T-cell (primary cell): ENCODE results near the gene PUDP. TPM values are rescaled to one million over a fixed set of nuclear protein-coding genes. Genes with fewer than 3 reads are reported as not detected.
A peak's percentile ranks its signal among the peaks of the same experiment; 100 is the strongest.

Experiments used
- ATAC-seq, 4 experiments: fragments of 200-7000 bp in 3 of 4; fragments of 150-1000 bp in 1 of 4; cut with Tn5 transposase; replicated peaks in 1 of 4; 1 replicate in 3 of 4; 2 replicates in 1 of 4; pipeline ENCODE4 v1.10.0; 2021; ENCODE audit warnings: moderate library complexity in 3 of 4, mild to moderate bottlenecking in 2 of 4, moderate number of reproducible peaks in 1 of 4
- CTCF ChIA-PET, 2 donors: fragments of 300-600 bp; sonication (Branson Sonifier 250); formaldehyde crosslinking; loops; one replicate each; lab custom pipeline; 2022; ENCODE audit warnings: antibody characterized with exemption in 2 of 2; lab: Charles Lee
- POLR2A ChIA-PET, 2 donors: fragments of 300-600 bp; sonication (Branson Sonifier 250); formaldehyde crosslinking; loops; one replicate each; lab custom pipeline; 2022; ENCODE audit warnings: antibody characterized with exemption in 2 of 2; lab: Charles Lee
- DNase-seq, 35 experiments: peaks; one replicate each; pipeline versions ENCODE4 v3.0.0 to v3.0.0-alpha.2; 2013 to 2023
- H3K27ac ChIP-seq: one replicate; pipeline ENCODE4 v1.5.1; 2013; ENCODE audit warnings: low read length
- H3K27me3 ChIP-seq, 2 experiments: replicated peaks in 1 of 2; 1 replicate in 1 of 2; 2 replicates in 1 of 2; pipeline versions ENCODE4 v1.6.1 to v1.7.0; 2013; ENCODE audit warnings: low read length in 1 of 2, mixed read lengths in 1 of 2; ENCODE audit not compliant: control insufficient read depth in 2 of 2, insufficient read depth in 2 of 2; ENCODE audit errors: extremely low read depth in 1 of 2
- H3K36me3 ChIP-seq, 2 donors: 1 replicate in 1 of 2; 2 replicates in 1 of 2; pipeline versions ENCODE4 v1.6.1 to v1.7.0; 2013; ENCODE audit warnings: low read length in 1 of 2; ENCODE audit not compliant: control insufficient read depth in 2 of 2, insufficient read depth in 1 of 2; ENCODE audit errors: extremely low read depth in 1 of 2
- H3K4me1 ChIP-seq, 2 experiments: 1 replicate in 1 of 2; 2 replicates in 1 of 2; pipeline versions ENCODE4 v1.6.1 to v1.7.0; 2013; ENCODE audit warnings: low read length in 2 of 2, mixed read lengths in 1 of 2; ENCODE audit not compliant: insufficient read depth in 2 of 2, control insufficient read depth in 1 of 2; ENCODE audit errors: extremely low read depth in 1 of 2
- H3K4me3 ChIP-seq, 2 donors: 1 replicate in 1 of 2; 2 replicates in 1 of 2; pipeline versions ENCODE4 v1.5.1 to v1.7.0; 2013; ENCODE audit warnings: mild to moderate bottlenecking in 2 of 2, low read length in 1 of 2, moderate library complexity in 1 of 2; ENCODE audit not compliant: control insufficient read depth in 1 of 2; ENCODE audit errors: extremely low read depth in 1 of 2
- H3K9me3 ChIP-seq: 2 replicates; pipeline ENCODE4 v1.7.0; 2013
- H3K27ac Mint-ChIP-seq, 2 donors: one replicate each; pipeline ENCODE4 v1.8.0; 2020 to 2021; ENCODE audit warnings: mild to moderate bottlenecking in 2 of 2, mixed read lengths in 2 of 2
- H3K27me3 Mint-ChIP-seq, 2 donors: one replicate each; pipeline ENCODE4 v1.8.0; 2021 to 2022; ENCODE audit warnings: mixed read lengths in 2 of 2
- H3K36me3 Mint-ChIP-seq: one replicate; pipeline ENCODE4 v1.8.0; 2021; ENCODE audit warnings: mixed read lengths
- H3K4me1 Mint-ChIP-seq, 3 donors: one replicate each; pipeline ENCODE4 v1.8.0; 2020 to 2022; ENCODE audit warnings: mixed read lengths in 3 of 3, mild to moderate bottlenecking in 1 of 3
- H3K4me3 Mint-ChIP-seq, 3 donors: one replicate each; pipeline ENCODE4 v1.8.0; 2020 to 2022; ENCODE audit warnings: mild to moderate bottlenecking in 3 of 3, mixed read lengths in 3 of 3, moderate library complexity in 3 of 3
- H3K9me3 Mint-ChIP-seq, 3 donors: one replicate each; pipeline ENCODE4 v1.8.0; 2020 to 2022; ENCODE audit warnings: mixed read lengths in 3 of 3
- WGBS: methylation state at CpG from one replicate; pipeline ENCODE4 v1.1.5; 2013; ENCODE audit warnings: missing lambda C conversion rate; ENCODE audit not compliant: insufficient coverage; 5-methylcytosine and 5-hydroxymethylcytosine counted together
- total RNA-seq, 35 experiments: library from RNA in 6 of 35; stranded (reverse) in 6 of 35; fragments of 120-200 nt in 1 of 35; gene quantifications; one replicate each; pipeline versions ENCODE4 v1.2.1 to v1.2.4 and lab custom pipeline; 2013 to 2026

PUDP gene
- total RNA-seq, 5 donors from 2014 or later (not counting 1 experiment from before 2014, with no cell fraction given) = 9.7 to 15.0 (median 10.1) TPM

DNA sequence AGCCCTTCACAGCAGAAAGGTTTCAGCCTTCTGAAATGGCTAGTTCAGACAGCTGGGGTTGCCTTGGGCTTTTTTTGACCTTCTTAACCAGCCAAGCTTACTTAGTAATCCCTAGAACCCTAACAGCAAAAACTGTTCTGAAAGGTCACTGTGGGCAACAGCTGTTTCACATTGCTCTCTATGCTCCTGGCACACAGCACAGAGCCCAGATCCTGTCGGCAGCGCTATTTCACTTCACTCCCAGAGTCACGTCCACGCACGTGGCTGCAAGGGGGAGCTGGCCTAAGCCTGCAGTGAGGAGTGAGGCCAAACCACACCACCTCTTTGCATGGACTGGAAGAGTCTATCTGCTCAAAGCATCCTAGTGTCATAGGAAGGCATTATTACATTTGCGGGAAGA, 32.4 kb downstream of the PUDP start:
- peaks cover 2 to 12% of the 10 kb centered on the region in 2 experiments for H3K4me1 ChIP-seq
- H3K9me3 Mint-ChIP-seq = peaks cover 0 to 6% (median 3%) of the 10 kb centered on the region in 3 donors
- H3K9me3 ChIP-seq = no peaks in the 10 kb centered on the region
- ATAC-seq = no peak
- peaks cover 0 to 2% of the 10 kb centered on the region in 2 donors for H3K36me3 ChIP-seq
- ChIA-PET CTCF (no interaction called here), POLR2A (no interaction called here)
- H3K27me3 Mint-ChIP-seq = no peaks in the 10 kb centered on the region
- no peak overlapping the region for H3K4me3 Mint-ChIP-seq
- no peak overlapping the region for H3K27ac ChIP-seq
- no peaks in the 10 kb centered on the region for H3K27me3 ChIP-seq
- no peak overlapping the region for H3K4me3 ChIP-seq
- H3K27ac Mint-ChIP-seq = no peak overlapping the region
- H3K36me3 Mint-ChIP-seq = peaks cover 21% of the 10 kb centered on the region
- H3K4me1 Mint-ChIP-seq = peaks cover 46 to 61% (median 57%) of the 10 kb centered on the region in 3 donors
- WGBS = 100% methylated on average over 1 of the region's 6 CpGs
- no peak for DNase-seq

DNA sequence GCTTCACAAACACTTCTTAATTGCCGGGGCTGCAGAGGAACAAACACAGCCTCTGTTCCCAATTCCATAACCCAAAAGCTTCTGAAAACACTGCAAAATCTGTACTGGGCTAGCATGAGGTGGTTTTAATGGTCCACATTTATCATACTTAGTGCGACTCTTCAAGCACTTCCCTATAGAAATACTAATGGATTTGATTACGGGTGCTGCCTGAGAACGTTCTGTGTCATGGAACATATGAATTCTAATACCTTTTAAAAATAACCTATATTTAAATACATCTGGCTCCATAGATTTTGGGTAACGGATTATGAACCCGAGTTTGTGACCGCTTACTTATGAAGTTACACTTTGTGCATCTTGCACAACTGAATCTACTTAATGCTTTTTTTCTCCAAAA, 35.9 kb downstream of the PUDP start:
- WGBS = no CpG with 5 or more reads among the region's 7 CpGs
- H3K27ac Mint-ChIP-seq = no peak overlapping the region
- H3K4me3 ChIP-seq = no peak overlapping the region
- ATAC-seq = no peak
- H3K36me3 Mint-ChIP-seq = peaks cover 14% of the 10 kb centered on the region
- H3K36me3 ChIP-seq = peaks cover 0 to 2% of the 10 kb centered on the region in 2 donors
- H3K27me3 Mint-ChIP-seq = no peaks in the 10 kb centered on the region
- peaks cover 44 to 60% (median 54%) of the 10 kb centered on the region in 3 donors for H3K4me1 Mint-ChIP-seq
- H3K4me1 ChIP-seq = peaks cover 12% of the 10 kb centered on the region in 2 experiments
- H3K4me3 Mint-ChIP-seq = no peak overlapping the region
- ChIA-PET CTCF (no interaction called here), POLR2A (no interaction called here)
- H3K27me3 ChIP-seq = no peaks in the 10 kb centered on the region
- no peak for DNase-seq
- no peak overlapping the region for H3K27ac ChIP-seq
- H3K9me3 ChIP-seq = no peaks in the 10 kb centered on the region
- peaks cover 0 to 3% (median 0%) of the 10 kb centered on the region in 3 donors for H3K9me3 Mint-ChIP-seq

DNA sequence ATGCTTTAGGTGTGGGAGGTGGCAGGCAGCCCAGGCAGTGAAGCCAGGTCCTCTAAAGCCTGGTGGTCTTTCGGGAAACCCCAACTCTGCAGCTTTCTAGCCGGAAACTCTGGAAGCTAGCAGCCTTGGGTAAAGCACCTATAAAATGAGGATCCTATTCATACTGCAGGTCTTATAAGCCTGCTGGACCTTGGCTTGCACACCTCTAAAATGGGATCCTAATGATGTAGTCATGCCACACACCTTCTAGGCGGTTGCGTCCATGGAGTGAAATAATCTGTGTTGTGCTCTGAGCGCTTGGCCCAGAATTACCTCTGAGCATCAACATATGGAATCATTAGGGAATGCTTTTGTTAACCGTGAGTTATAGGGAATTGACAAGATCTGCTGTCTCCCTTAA, 36.4 kb downstream of the PUDP start:
- H3K36me3 Mint-ChIP-seq = peaks cover 8% of the 10 kb centered on the region
- peaks cover 42 to 54% (median 49%) of the 10 kb centered on the region in 3 donors for H3K4me1 Mint-ChIP-seq
- ChIA-PET CTCF (no interaction called here), POLR2A (interaction anchor here in 1 of 2 donors (0.6 kb wide), 1 partner anchor 33 kb away, joined by 6 read pairs; no protein-coding TSS in a partner anchor)
- no peaks in the 10 kb centered on the region for H3K9me3 ChIP-seq
- no peaks in the 10 kb centered on the region for H3K27me3 Mint-ChIP-seq
- H3K27ac ChIP-seq = no peak overlapping the region
- H3K4me1 ChIP-seq = peaks cover 12% of the 10 kb centered on the region in 2 experiments
- no peak overlapping the region for H3K4me3 ChIP-seq
- H3K27me3 ChIP-seq = no peaks in the 10 kb centered on the region
- H3K36me3 ChIP-seq = peaks cover 0 to 2% of the 10 kb centered on the region in 2 donors
- no peak overlapping the region for H3K4me3 Mint-ChIP-seq
- ATAC-seq = no peak
- 100% methylated on average over 1 of the region's 6 CpGs for WGBS
- no peaks in the 10 kb centered on the region for H3K9me3 Mint-ChIP-seq
- H3K27ac Mint-ChIP-seq = no peak overlapping the region
- DNase-seq = no peak

DNA sequence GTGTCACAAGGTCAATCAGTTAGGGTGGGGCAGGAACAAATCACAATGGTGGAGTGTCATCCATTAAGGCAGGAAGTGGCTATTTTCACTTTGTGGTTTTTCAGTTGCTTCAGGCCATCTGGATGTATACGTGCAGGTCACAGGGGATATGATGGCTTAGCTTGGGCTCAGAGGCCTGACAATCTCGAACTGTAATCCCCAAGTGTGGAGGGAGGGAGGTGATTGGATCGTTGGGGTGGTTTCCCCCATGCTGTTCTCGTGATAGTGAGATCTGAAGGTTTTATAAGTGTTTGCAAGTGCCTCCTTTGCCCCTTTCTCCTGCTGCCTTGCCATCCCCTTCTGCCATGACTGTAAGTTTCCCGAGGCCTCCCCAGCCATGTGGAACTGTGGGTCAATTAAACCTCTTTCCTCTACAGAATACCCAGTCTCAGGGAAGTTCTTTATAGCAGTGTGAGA, 37.1 kb downstream of the PUDP start:
- ChIA-PET CTCF (no interaction called here), POLR2A (no interaction called here)
- no CpG with 5 or more reads among the region's 5 CpGs for WGBS
- no peak overlapping the region for H3K27ac ChIP-seq
- peaks cover 0 to 2% of the 10 kb centered on the region in 2 donors for H3K36me3 ChIP-seq
- Mint-ChIP-seq H3K4me1 (peaks cover 42 to 52% (median 48%) of the 10 kb centered on the region in 3 donors), H3K27ac (peak overlapping the region in 1 of 2 donors; percentile 45), H3K27me3 (no peaks in the 10 kb centered on the region), H3K9me3 (no peaks in the 10 kb centered on the region), H3K36me3 (peaks cover 8% of the 10 kb centered on the region), H3K4me3 (peak overlapping the region in 2 of 3 donors; percentile 5 to 67)
- no peaks in the 10 kb centered on the region for H3K27me3 ChIP-seq
- peaks cover 12% of the 10 kb centered on the region in 2 experiments for H3K4me1 ChIP-seq
- DNase-seq (no peak), ATAC-seq (no peak)
- H3K4me3 ChIP-seq = no peak overlapping the region
- no peaks in the 10 kb centered on the region for H3K9me3 ChIP-seq

DNA sequence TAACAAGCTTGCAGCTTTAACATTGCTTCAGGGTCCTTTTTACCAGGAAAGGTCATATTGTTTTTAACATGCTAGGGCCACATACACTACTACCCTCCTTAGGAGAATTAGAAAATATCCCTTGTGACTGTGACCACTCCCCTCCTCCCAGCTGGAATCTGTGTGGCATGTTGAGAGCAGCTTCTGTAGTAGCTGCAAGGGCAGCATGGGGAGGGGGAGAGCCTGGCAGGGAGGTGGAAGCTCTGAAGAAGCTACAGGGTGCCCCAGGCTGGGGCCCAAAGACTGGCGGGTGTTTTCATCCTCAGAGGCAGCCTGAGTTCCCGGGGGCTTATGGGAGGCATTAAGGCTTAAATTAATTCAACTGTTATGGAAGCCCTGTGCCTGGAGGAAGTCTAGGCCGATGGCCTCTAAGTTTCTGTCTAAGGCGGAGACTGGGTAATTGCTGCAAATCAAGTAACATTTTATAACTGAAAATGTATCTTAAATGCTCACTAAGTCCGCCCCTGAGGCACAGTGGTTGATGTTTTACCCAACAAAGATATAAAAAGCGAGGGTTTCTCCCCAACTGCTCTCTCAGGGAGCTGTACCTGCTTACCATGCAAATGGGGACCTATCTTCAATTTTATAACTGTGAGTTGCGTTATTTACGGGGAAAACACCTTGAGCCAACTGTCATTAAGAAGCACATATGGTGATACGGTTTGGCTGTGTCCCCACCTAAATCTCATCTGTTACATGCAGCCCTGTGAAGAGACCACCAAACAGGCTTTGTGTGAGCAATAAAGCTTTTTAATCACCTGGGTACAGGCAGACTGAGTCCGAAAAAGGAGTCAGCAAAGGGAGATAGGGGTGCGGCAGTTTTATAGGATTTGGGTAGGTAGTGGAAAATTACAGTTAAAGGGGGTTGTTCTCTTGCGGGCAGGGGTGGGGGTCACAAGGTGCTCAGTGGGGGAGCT, 37.8 kb downstream of the PUDP start:
- peaks cover 40 to 48% (median 45%) of the 10 kb centered on the region in 3 donors for H3K4me1 Mint-ChIP-seq
- CTCF ChIA-PET = no interaction called here
- DNase-seq = no peak

DNA sequence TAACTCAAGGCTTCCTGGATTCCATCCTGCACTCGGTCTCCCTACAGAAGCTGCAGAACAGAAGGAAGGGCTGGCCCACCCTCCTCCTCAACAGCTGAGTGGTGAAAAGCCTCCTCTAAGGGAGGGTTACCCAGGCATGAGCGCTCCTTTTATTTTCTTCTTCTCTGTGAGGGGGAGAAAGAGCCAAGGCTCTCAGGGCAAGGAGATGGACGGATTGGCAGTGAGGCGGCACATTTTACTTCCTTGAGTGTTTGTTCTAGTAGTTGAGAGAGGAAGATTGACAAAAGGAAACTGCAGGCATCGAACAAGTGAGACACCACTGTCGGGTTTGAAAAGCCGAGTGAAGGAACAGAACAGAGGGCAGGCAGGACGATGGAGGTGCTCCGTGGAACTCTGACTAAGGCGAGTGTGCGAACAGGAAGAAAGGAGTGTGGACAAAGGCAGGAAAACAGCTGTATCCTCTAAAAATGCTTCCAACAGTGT, 38.9 kb downstream of the PUDP start:
- POLR2A ChIA-PET = no interaction called here
- CTCF ChIA-PET = no interaction called here
- H3K4me3 ChIP-seq = no peak overlapping the region
- no peaks in the 10 kb centered on the region for H3K9me3 Mint-ChIP-seq
- peak overlapping the region in 1 of 2 donors; percentile 79 for H3K27ac Mint-ChIP-seq
- H3K4me1 Mint-ChIP-seq = peaks cover 34 to 42% (median 38%) of the 10 kb centered on the region in 3 donors
- H3K36me3 Mint-ChIP-seq = peaks cover 20% of the 10 kb centered on the region
- peak in 2 of 4 experiments; percentile 31 to 32 for ATAC-seq
- H3K4me3 Mint-ChIP-seq = peak overlapping the region in 1 of 3 donors; percentile 67
- DNase-seq = no peak
- no peaks in the 10 kb centered on the region for H3K27me3 ChIP-seq
- H3K27ac ChIP-seq = no peak overlapping the region
- H3K9me3 ChIP-seq = no peaks in the 10 kb centered on the region
- peaks cover 12% of the 10 kb centered on the region in 2 experiments for H3K4me1 ChIP-seq
- WGBS = no CpG with 5 or more reads among the region's 11 CpGs
- peaks cover 3 to 5% of the 10 kb centered on the region in 2 donors for H3K36me3 ChIP-seq
- no peaks in the 10 kb centered on the region for H3K27me3 Mint-ChIP-seq

More for the DNA sequence above, 37.8 kb downstream of the PUDP start:
- no peaks in the 10 kb centered on the region for H3K9me3 ChIP-seq
- H3K27me3 ChIP-seq = no peaks in the 10 kb centered on the region
- peaks cover 3 to 5% of the 10 kb centered on the region in 2 donors for H3K36me3 ChIP-seq
- 100% methylated on average over 1 of the region's 12 CpGs for WGBS
- H3K27me3 Mint-ChIP-seq = no peaks in the 10 kb centered on the region
- no peaks in the 10 kb centered on the region for H3K9me3 Mint-ChIP-seq
- POLR2A ChIA-PET = no interaction called here
- H3K4me3 Mint-ChIP-seq = peak overlapping the region in 2 of 3 donors; percentile 5 to 67
- no peak overlapping the region for H3K4me3 ChIP-seq
- H3K27ac Mint-ChIP-seq = peak overlapping the region in 1 of 2 donors; percentile 45
- H3K4me1 ChIP-seq = peaks cover 12% of the 10 kb centered on the region in 2 experiments
- ATAC-seq = no peak
- no peak overlapping the region for H3K27ac ChIP-seq
- peaks cover 11% of the 10 kb centered on the region for H3K36me3 Mint-ChIP-seq
